Hepatocyte (in vitro differentiated cells): ENCODE results near the gene IFNA13. TPM values are rescaled to one million over a fixed set of nuclear protein-coding genes. Genes with fewer than 3 reads are reported as not detected.
A peak's percentile ranks its signal among the peaks of the same experiment; 100 is the strongest.

Experiments
- DNase-seq: peaks from one replicate; pipeline ENCODE4 v3.0.0-alpha.2; 2016; ENCODE audit warnings: low spot score
- H2AFZ ChIP-seq: fragments of 200-600 bp; sonication (generic); 2 replicates; pipeline ENCODE4 v1.6.0; 2016; ENCODE audit warnings: antibody characterized with exemption, mild to moderate bottlenecking
- H3K27ac ChIP-seq: fragments of 200-600 bp; sonication (generic); 2 replicates; pipeline ENCODE4 v1.5.1; 2016; ENCODE audit warnings: mild to moderate bottlenecking
- H3K27me3 ChIP-seq: fragments of 200-600 bp; sonication (generic); 2 replicates; pipeline ENCODE4 v1.6.1; 2016
- H3K36me3 ChIP-seq: fragments of 200-600 bp; sonication (generic); replicated peaks from 2 replicates; pipeline ENCODE4 v1.5.1; 2016; ENCODE audit warnings: low read depth; ENCODE audit not compliant: insufficient read depth
- H3K4me1 ChIP-seq: fragments of 200-600 bp; sonication (generic); 2 replicates; pipeline ENCODE4 v1.5.1; 2016; ENCODE audit warnings: mild to moderate bottlenecking, moderate library complexity; ENCODE audit not compliant: insufficient read depth
- H3K4me2 ChIP-seq: fragments of 200-600 bp; sonication (generic); 2 replicates; pipeline ENCODE4 v1.6.0; 2016
- H3K4me3 ChIP-seq: fragments of 200-600 bp; sonication (generic); 2 replicates; pipeline ENCODE4 v1.5.1; 2016; ENCODE audit warnings: mild to moderate bottlenecking
- H3K79me2 ChIP-seq: fragments of 200-600 bp; sonication (generic); 2 replicates; pipeline ENCODE4 v1.6.0; 2017; ENCODE audit warnings: mild to moderate bottlenecking
- H3K9me2 ChIP-seq: fragments of 200-600 bp; sonication (generic); replicated peaks from 2 replicates; pipeline ENCODE4 v1.6.0; 2017; ENCODE audit warnings: mild to moderate bottlenecking; ENCODE audit not compliant: insufficient read depth
- H3K9me3 ChIP-seq: fragments of 200-600 bp; sonication (generic); 2 replicates; pipeline ENCODE4 v1.5.1; 2016; ENCODE audit warnings: low read depth, mild to moderate bottlenecking
- H4K20me1 ChIP-seq: fragments of 200-600 bp; sonication (generic); 2 replicates; pipeline ENCODE4 v1.6.0; 2016; ENCODE audit warnings: mild to moderate bottlenecking; ENCODE audit not compliant: insufficient read depth, poor library complexity, severe bottlenecking
- CTCF ChIP-seq: fragments of 200-600 bp; sonication (generic); IDR thresholded peaks from 2 replicates; pipeline ENCODE4 v1.5.1; 2016; ENCODE audit warnings: antibody characterized with exemption, mild to moderate bottlenecking; ENCODE audit not compliant: poor library complexity
- EZH2 ChIP-seq: fragments of 200-600 bp; sonication (generic); IDR thresholded peaks from 2 replicates; pipeline ENCODE4 v1.6.1; 2016; ENCODE audit warnings: antibody characterized with exemption, mild to moderate bottlenecking, borderline replicate concordance
- EZH2phosphoT487 ChIP-seq: fragments of 200-600 bp; sonication (generic); IDR thresholded peaks from one replicate; pipeline ENCODE4 v1.6.1; 2018; ENCODE audit warnings: antibody characterized with exemption, mild to moderate bottlenecking, low read depth, moderate library complexity; ENCODE audit not compliant: unreplicated experiment, severe bottlenecking
- WGBS: methylation state at CpG from one replicate; pipeline ENCODE4 v1.1.6; 2016; ENCODE audit warnings: low lambda C conversion rate; ENCODE audit errors: missing lambda C conversion rate; 5-methylcytosine and 5-hydroxymethylcytosine counted together
- polyA plus RNA-seq: library from polyadenylated mRNA; unstranded; fragments of >200 nt; fragmentation: Nextera tagmentation; extraction: Ambion mirVana; gene quantifications from 2 replicates; pipeline ENCODE4 v1.2.1, GENCODE V29; 2016
- total RNA-seq: library from RNA; depleted of rRNA; stranded (reverse); fragments of >200 nt; gene quantifications from 2 replicates; pipeline ENCODE4 v1.2.3, GENCODE V29; 2014

Gene IFNA13
- total and polyA plus RNA-seq, 2 experiments from 2014 or later, result not detected

GRCh38 chr9:21362287-21362686, 5.6 kb downstream of the IFNA13 start:
- DNase-seq, result no peak
- 93% methylated on average over 8 of the region's 8 CpGs for WGBS

GRCh38 chr9:21357479-21358460, 10.1 kb downstream of the IFNA13 start:
- Histone ChIP-seq H3K79me2 (no peaks in the 10 kb centered on the region), H3K36me3 (no peaks in the 10 kb centered on the region), H3K4me1 (no peaks in the 10 kb centered on the region), H2AFZ (peak overlapping the region; percentile 11), H3K9me2 (no peaks in the 10 kb centered on the region), H3K4me2 (peak overlapping the region; percentile 12), H4K20me1 (no peaks in the 10 kb centered on the region), H3K27me3 (no peaks in the 10 kb centered on the region), H3K4me3 (no peak overlapping the region), H3K9me3 (no peaks in the 10 kb centered on the region), H3K27ac (no peak overlapping the region)
- no peak for DNase-seq
- WGBS, result 61% methylated on average over 7 of the region's 7 CpGs
- no peak for TF ChIP-seq EZH2phosphoT487
- no peak for TF ChIP-seq EZH2
- no peak for TF ChIP-seq CTCF

More at GRCh38 chr9:21362287-21362686, 5.6 kb downstream of the IFNA13 start:
- no peak overlapping the region for H3K4me2 ChIP-seq
- H3K4me3 ChIP-seq, result no peak overlapping the region
- no peaks in the 10 kb centered on the region for H4K20me1 ChIP-seq
- H3K4me1 ChIP-seq, result no peaks in the 10 kb centered on the region
- H3K27ac ChIP-seq, result no peak overlapping the region
- H3K9me2 ChIP-seq, result no peaks in the 10 kb centered on the region
- TF ChIP-seq EZH2phosphoT487, result no peak
- TF ChIP-seq EZH2, result no peak
- no peak for TF ChIP-seq CTCF
- no peaks in the 10 kb centered on the region for H3K27me3 ChIP-seq
- no peaks in the 10 kb centered on the region for H3K9me3 ChIP-seq
- H3K79me2 ChIP-seq, result no peaks in the 10 kb centered on the region
- no peak overlapping the region for H2AFZ ChIP-seq
- no peaks in the 10 kb centered on the region for H3K36me3 ChIP-seq

DNA sequence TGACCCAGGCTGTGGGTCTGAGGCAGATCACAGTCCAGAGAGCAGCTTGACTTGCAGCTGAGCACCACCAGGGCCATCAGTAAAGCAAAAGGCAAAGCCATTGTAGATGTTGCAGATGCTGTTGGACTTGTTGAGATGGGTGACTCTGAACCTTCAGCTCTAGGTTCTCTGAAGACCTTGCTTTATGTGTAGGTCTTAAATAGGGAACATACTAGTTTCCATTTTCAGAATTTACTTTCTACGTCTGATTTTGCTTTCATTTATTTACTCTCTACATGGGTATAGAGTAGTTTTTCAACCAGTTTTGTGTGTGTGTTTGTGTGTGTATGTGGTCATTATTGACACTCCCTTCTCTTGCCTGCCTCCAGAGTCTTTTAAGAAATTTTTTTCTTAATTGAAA, 17.1 kb downstream of the IFNA13 start, which contains the start of gene IFNA6:
TSS of gene IFNA6 (minus strand) at position 101 of the 400 bp plus-strand sequence. CDS start at position 101, 0 bp downstream.
- Histone ChIP-seq H3K36me3 (no peaks in the 10 kb centered on the region), H3K79me2 (no peaks in the 10 kb centered on the region), H4K20me1 (no peaks in the 10 kb centered on the region), H3K9me3 (no peaks in the 10 kb centered on the region), H3K9me2 (no peaks in the 10 kb centered on the region), H3K4me2 (no peak within 1 kb of the TSS), H2AFZ (no peak within 1 kb of the TSS), H3K4me1 (no peaks in the 10 kb centered on the region), H3K27ac (no peak within 1 kb of the TSS), H3K27me3 (no peaks in the 10 kb centered on the region), H3K4me3 (no peak within 1 kb of the TSS)
- TF ChIP-seq EZH2 (no peak), EZH2phosphoT487 (no peak), CTCF (no peak)
- WGBS, result 96% methylated on average over 1 of the region's 1 CpG
- DNase-seq, result no peak
